H1 (cell line): ENCODE data around the gene RNF166. TPM values are rescaled to one million over a fixed set of nuclear protein-coding genes. Genes with fewer than 3 reads are reported as not detected.
A peak's percentile ranks its signal among the peaks of the same experiment; 100 is the strongest.

Experiments used
- CTCF ChIA-PET: fragments of 300-600 bp; sonication (Branson Sonifier 250); formaldehyde crosslinking; loops from one replicate; lab custom pipeline; 2021; ENCODE audit not compliant: partially characterized antibody; lab: Charles Lee
- POLR2A ChIA-PET: fragments of 300-600 bp; sonication (Branson Sonifier 250); formaldehyde crosslinking; loops from one replicate; lab custom pipeline; 2021; ENCODE audit warnings: inconsistent platforms; ENCODE audit not compliant: partially characterized antibody; lab: Charles Lee
- DNase-seq, 2 experiments: peaks; one replicate each; pipeline versions ENCODE4 v3.0.0 to v3.0.0-alpha.2; 2010 to 2022; ENCODE audit warnings: low spot score in 2 of 2, low read depth in 1 of 2, mixed read lengths in 1 of 2
- FAIRE-seq: peaks from 2 replicates; lab custom pipeline; 2011; peaks lifted over from hg19 to GRCh38; lab: Jason Lieb, UNC
- H2AFZ ChIP-seq: 2 replicates; pipeline ENCODE4 v1.8.1; 2012; ENCODE audit warnings: low read length, inconsistent platforms
- H2AK5ac ChIP-seq: 2 replicates; pipeline ENCODE4 v1.6.1; 2013; ENCODE audit warnings: low read depth, low read length
- H2BK120ac ChIP-seq: replicated peaks from 2 replicates; pipeline ENCODE3; 2013; ENCODE audit warnings: low read depth, low read length, inconsistent platforms
- H2BK12ac ChIP-seq: 2 replicates; pipeline ENCODE4 v1.6.1; 2013; ENCODE audit warnings: low read depth, low read length
- H2BK15ac ChIP-seq: 2 replicates; pipeline ENCODE4 v1.6.1; 2013; ENCODE audit warnings: low read length
- H2BK20ac ChIP-seq: 2 replicates; pipeline ENCODE4 v1.6.1; 2013; ENCODE audit warnings: low read length
- H2BK5ac ChIP-seq: 2 replicates; pipeline ENCODE4 v1.6.1; 2013; ENCODE audit warnings: low read depth, low read length
- H3K14ac ChIP-seq: 2 replicates; pipeline ENCODE4 v1.6.1; 2013; ENCODE audit warnings: inconsistent platforms; ENCODE audit not compliant: insufficient read length
- H3K18ac ChIP-seq: 2 replicates; pipeline ENCODE4 v1.6.1; 2013; ENCODE audit warnings: low read length; ENCODE audit errors: extremely low read depth
- H3K23ac ChIP-seq: 2 replicates; pipeline ENCODE4 v1.6.1; 2013; ENCODE audit warnings: inconsistent platforms; ENCODE audit not compliant: insufficient read length
- H3K23me2 ChIP-seq: 2 replicates; pipeline ENCODE4 v1.6.1; 2013; ENCODE audit warnings: low read depth, low read length
- H3K27ac ChIP-seq: 2 replicates; pipeline ENCODE4 v1.6.1; 2011; ENCODE audit warnings: low read depth, low read length, inconsistent platforms
- H3K27me3 ChIP-seq, 4 experiments: replicated peaks in 1 of 4; 1 replicate in 1 of 4; 2 replicates in 3 of 4; pipeline versions ENCODE4 v1.6.1 to v1.8.1; 2011 to 2013; ENCODE audit warnings: low read length in 3 of 4, mild to moderate bottlenecking in 3 of 4, inconsistent platforms in 2 of 4, mixed read lengths in 2 of 4, moderate library complexity in 1 of 4; ENCODE audit not compliant: control insufficient read depth in 3 of 4, insufficient read depth in 3 of 4; ENCODE audit errors: extremely low read depth in 1 of 4
- H3K36me3 ChIP-seq, 4 experiments: 2 replicates each; pipeline versions ENCODE4 v1.6.1 to v1.8.1; 2011 to 2013; ENCODE audit warnings: mild to moderate bottlenecking in 4 of 4, low read length in 3 of 4, moderate library complexity in 2 of 4, control low read depth in 1 of 4, inconsistent platforms in 1 of 4; ENCODE audit not compliant: insufficient read depth in 4 of 4, control insufficient read depth in 2 of 4
- H3K4ac ChIP-seq: replicated peaks from 2 replicates; pipeline ENCODE3; 2013; ENCODE audit warnings: low read length, low read depth, mixed read lengths, inconsistent platforms; ENCODE audit not compliant: insufficient read length
- H3K4me1 ChIP-seq, 4 experiments: replicated peaks in 1 of 4; 1 replicate in 1 of 4; 2 replicates in 3 of 4; pipeline versions ENCODE4 v1.6.1 to v1.8.1; 2011 to 2013; ENCODE audit warnings: low read length in 3 of 4, inconsistent platforms in 2 of 4, mixed read lengths in 1 of 4; ENCODE audit not compliant: insufficient read depth in 4 of 4, control insufficient read depth in 3 of 4
- H3K4me2 ChIP-seq, 2 experiments: 2 replicates each; pipeline versions ENCODE4 v1.6.1 to v1.8.1; 2011 to 2013; ENCODE audit warnings: low read depth in 2 of 2, low read length in 2 of 2, control low read depth in 1 of 2, inconsistent platforms in 1 of 2, mild to moderate bottlenecking in 1 of 2; ENCODE audit not compliant: insufficient read depth in 1 of 2
- H3K4me3 ChIP-seq, 4 experiments: fragments of 200-600, 300-600 bp in 1 of 4; sonication (generic), shearing (Covaris generic), sonication (Bioruptor Twin) in 1 of 4; 2 replicates each; pipeline versions ENCODE4 v1.5.1 to v1.8.1; 2011 to 2016; ENCODE audit warnings: low read length in 4 of 4, low read depth in 3 of 4, control low read depth in 2 of 4, inconsistent platforms in 2 of 4, mild to moderate bottlenecking in 2 of 4, mixed read lengths in 1 of 4, moderate library complexity in 1 of 4; ENCODE audit not compliant: insufficient read depth in 2 of 4; ENCODE audit errors: extremely low read depth in 1 of 4
- H3K56ac ChIP-seq: replicated peaks from 2 replicates; pipeline ENCODE3; 2013; ENCODE audit warnings: low read depth, mild to moderate bottlenecking, mixed read lengths, low read length, inconsistent platforms; ENCODE audit not compliant: insufficient read length
- H3K79me1 ChIP-seq: 2 replicates; pipeline ENCODE4 v1.6.1; 2013; ENCODE audit warnings: low read depth, low read length, control low read depth
- H3K79me2 ChIP-seq, 2 experiments: 2 replicates each; pipeline versions ENCODE4 v1.6.1 to v1.8.1; 2012 to 2013; ENCODE audit warnings: low read length in 2 of 2, mild to moderate bottlenecking in 2 of 2, inconsistent platforms in 1 of 2; ENCODE audit not compliant: insufficient read depth in 2 of 2, control insufficient read depth in 1 of 2
- H3K9ac ChIP-seq, 4 experiments: replicated peaks in 1 of 4; 1 replicate in 1 of 4; 2 replicates in 3 of 4; pipeline versions ENCODE4 v1.6.1 to v1.8.1; 2011 to 2013; ENCODE audit warnings: low read depth in 3 of 4, low read length in 3 of 4, control low read depth in 2 of 4, mild to moderate bottlenecking in 2 of 4, moderate library complexity in 2 of 4, inconsistent platforms in 1 of 4; ENCODE audit errors: extremely low read depth in 1 of 4
- H3K9me3 ChIP-seq, 2 experiments: 2 replicates each; pipeline versions ENCODE4 v1.6.1 to v1.8.1; 2012 to 2013; ENCODE audit warnings: mild to moderate bottlenecking in 2 of 2, moderate library complexity in 2 of 2, control low read depth in 1 of 2, inconsistent platforms in 1 of 2, low read depth in 1 of 2, low read length in 1 of 2, mixed read lengths in 1 of 2; ENCODE audit not compliant: insufficient read depth in 2 of 2
- H4K20me1 ChIP-seq, 2 experiments: replicated peaks in 1 of 2; 2 replicates each; pipeline versions ENCODE3 to v1.8.1; 2011 to 2013; ENCODE audit warnings: inconsistent platforms in 2 of 2, low read length in 2 of 2, mild to moderate bottlenecking in 1 of 2; ENCODE audit not compliant: insufficient read depth in 2 of 2, control insufficient read depth in 1 of 2
- H4K5ac ChIP-seq: 2 replicates; pipeline ENCODE4 v1.6.1; 2013; ENCODE audit warnings: low read length, low read depth, mixed read lengths, inconsistent platforms; ENCODE audit not compliant: insufficient read length
- H4K8ac ChIP-seq: 2 replicates; pipeline ENCODE4 v1.8.0; 2013; ENCODE audit warnings: mild to moderate bottlenecking, moderate library complexity, low read length, inconsistent platforms; ENCODE audit not compliant: insufficient read depth; ENCODE audit errors: extremely low read depth
- H4K91ac ChIP-seq: replicated peaks from 2 replicates; pipeline ENCODE3; 2013; ENCODE audit warnings: low read length, mixed read lengths, inconsistent platforms; ENCODE audit not compliant: insufficient read length
- ASH2L ChIP-seq: fragments of 200-600, 300-600 bp; sonication (generic); IDR thresholded peaks from one replicate; pipeline ENCODE4 v1.7.1; 2017; ENCODE audit warnings: low read length
- GABPA ChIP-seq: IDR thresholded peaks from 2 replicates; pipeline ENCODE4 v1.6.1; 2011; ENCODE audit warnings: mild to moderate bottlenecking, low read length, moderate library complexity, borderline replicate concordance; ENCODE audit not compliant: insufficient read depth
- KDM4A ChIP-seq: IDR thresholded peaks from one replicate; pipeline ENCODE4 v1.7.1; 2012; ENCODE audit warnings: low read depth, mild to moderate bottlenecking, moderate library complexity, low read length, inconsistent platforms; ENCODE audit not compliant: severe bottlenecking
- SP1 ChIP-seq: IDR thresholded peaks from 2 replicates; pipeline ENCODE4 v1.6.1; 2011; ENCODE audit warnings: low read depth, low read length
- TAF1 ChIP-seq: IDR thresholded peaks from 2 replicates; pipeline ENCODE4 v1.6.1; 2011; ENCODE audit warnings: mild to moderate bottlenecking, low read depth, low read length
- WGBS, 2 experiments: shearing (Covaris generic) in 1 of 2; methylation state at CpG; one replicate each; pipeline versions ENCODE4 v1.1.6 to v1.1.7; 2013 to 2015; ENCODE audit warnings: low lambda C conversion rate in 2 of 2, mixed read lengths in 2 of 2, inconsistent platforms in 1 of 2, low coverage in 1 of 2, missing lambda C conversion rate in 1 of 2; ENCODE audit not compliant: insufficient replicate concordance in 2 of 2, insufficient coverage in 1 of 2, insufficient read length in 1 of 2; ENCODE audit errors: extremely low coverage in 1 of 2, missing lambda C conversion rate in 1 of 2; 5-methylcytosine and 5-hydroxymethylcytosine counted together
- polyA plus RNA-seq, 7 experiments: library from polyadenylated mRNA; depleted of rRNA in 3 of 7; stranded (reverse) in 5 of 7; unstranded in 2 of 7; fragments of >200 nt in 5 of 7; fragments of 200-250 nt in 2 of 7; gene quantifications; 1 replicate in 5 of 7; 2 replicates in 1 of 7; 4 replicates in 1 of 7; pipeline versions ENCODE4 v1.2.1 to v1.2.3, GENCODE V29; 2011 to 2013; ENCODE audit warnings: missing spikeins in 2 of 7, mixed read lengths in 2 of 7
- total RNA-seq: library from RNA; stranded (reverse); fragmentation: NEBNext Ultra II Directional; extraction: Animal tissue kit (Norgen Biotek cat#: 25700); gene quantifications from 2 replicates; pipeline ENCODE4 v1.2.1, GENCODE V29; 2021
- TF ChIP-seq, protein P1 (sequence below): IDR thresholded peaks from 2 replicates; pipeline ENCODE4 v1.6.1; 2011; ENCODE audit warnings: low read length, improper control_type of control experiment

The RNF166 gene
- total and polyA plus RNA-seq, 2 of the 8 experiments (the other 6 are each of a cell fraction or from before 2014, with no cell fraction given) = 29.8 to 31.2 TPM

DNA sequence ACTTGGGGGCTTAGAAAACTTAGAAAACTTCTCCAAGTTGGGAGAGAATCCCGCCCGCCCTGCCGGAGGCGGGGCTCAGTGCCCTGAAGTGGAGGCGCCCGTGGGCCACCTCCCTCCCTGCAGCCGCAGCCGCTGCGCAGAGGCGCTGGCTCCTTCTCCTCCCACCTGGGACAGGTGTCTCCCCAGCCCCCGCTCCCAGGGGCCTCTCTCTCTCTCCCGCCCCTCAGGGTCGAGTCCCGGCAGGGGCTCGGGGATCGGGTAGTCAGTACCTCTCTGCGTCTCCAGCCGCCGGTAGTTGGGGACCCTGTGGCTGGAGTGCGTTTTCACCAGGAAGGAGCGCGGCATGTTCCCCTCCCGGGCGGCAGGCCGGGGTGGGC is 20.2 kb downstream of the RNF166 start:
- Histone ChIP-seq H3K18ac (peak overlapping the region; percentile 78), H3K9ac (peak overlapping the region in 1 of 4 experiments; percentile 41; a peak in 1 of 7 replicates), H3K4me1 (peaks cover 0 to 8% (median 6%) of the 10 kb centered on the region in 4 experiments; a peak in 6 of 7 replicates), H3K14ac (no peak overlapping the region), H2BK15ac (no peak overlapping the region), H3K23me2 (peaks cover 13% of the 10 kb centered on the region; the same call in 1 of the 2 replicates), H2BK20ac (no peak overlapping the region), H3K36me3 (no peaks in the 10 kb centered on the region), H3K27ac (no peak overlapping the region), H3K27me3 (peaks cover 0 to 12% (median 9%) of the 10 kb centered on the region in 4 experiments; a peak in 3 of 7 replicates), H2AFZ (no peak overlapping the region), H3K79me2 (no peaks in the 10 kb centered on the region), H3K79me1 (no peaks in the 10 kb centered on the region), H4K20me1 (peaks cover 0 to 3% of the 10 kb centered on the region in 2 experiments), H2BK120ac (no peak overlapping the region), H4K8ac (peak overlapping the region; percentile 28), H3K4me2 (peak overlapping the region; percentile 69 to 95), H3K9me3 (no peaks in the 10 kb centered on the region), H3K23ac (no peak overlapping the region), H2BK12ac (no peak overlapping the region), H3K4me3 (peak overlapping the region; percentile 61 to 77 (median 69)), H2BK5ac (0 out of 2 replicates have a peak overlapping the region, but pooled peaks have one; percentile 35), H3K56ac (no peak overlapping the region), H4K91ac (no peak overlapping the region), H2AK5ac (no peak overlapping the region), H4K5ac (no peak overlapping the region), H3K4ac (no peak overlapping the region)
- POLR2A ChIA-PET = interaction anchor here (0.6 to 2.3 kb wide), 5 partner anchors 14 to 177 kb away, joined by 3 to 6 read pairs (median 4); partner anchors contain the start of gene MVD
- CTCF ChIA-PET = interaction anchor here (0.8 to 5.7 kb wide), 6 partner anchors 13 to 123 kb away, joined by 3 to 87 read pairs (median 5); no protein-coding TSS in a partner anchor
- DNase-seq (no peak), FAIRE-seq (no peak)
- TF ChIP-seq KDM4A (peak; percentile 65), ASH2L (peak; percentile 50), SP1 (no peak), TAF1 (0 out of 2 replicates have a peak, but pooled peaks have one; percentile 7), GABPA (peak; percentile 50; the same call in 1 of the 2 replicates)
- TF ChIP-seq, protein P1, sequence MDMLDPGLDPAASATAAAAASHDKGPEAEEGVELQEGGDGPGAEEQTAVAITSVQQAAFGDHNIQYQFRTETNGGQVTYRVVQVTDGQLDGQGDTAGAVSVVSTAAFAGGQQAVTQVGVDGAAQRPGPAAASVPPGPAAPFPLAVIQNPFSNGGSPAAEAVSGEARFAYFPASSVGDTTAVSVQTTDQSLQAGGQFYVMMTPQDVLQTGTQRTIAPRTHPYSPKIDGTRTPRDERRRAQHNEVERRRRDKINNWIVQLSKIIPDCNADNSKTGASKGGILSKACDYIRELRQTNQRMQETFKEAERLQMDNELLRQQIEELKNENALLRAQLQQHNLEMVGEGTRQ = no peak
- 4% methylated on average over 14 of the region's 25 CpGs; no CpG with 5 or more reads in 1 of the 2 experiments for WGBS, 2 experiments
